ENCODE data around the gene HTR6.

GRCh38 chr1:19678493-19678892 lies 13.8 kb downstream of the HTR6 start:
- TF ChIP-seq EZH2 (IDR thresholded peaks at IDR 0.05; ENCODE audit: borderline replicate concordance, insufficient read depth, low read length, poor library complexity, severe bottlenecking) (no peak), CTCF (IDR thresholded peaks at IDR 0.05; ENCODE audit: poor library complexity, severe bottlenecking) (no peak)

All from neural cell (in vitro differentiated cells).